ENCODE data around the gene SLC25A22. TPM values are rescaled to one million over a fixed set of nuclear protein-coding genes. Genes with fewer than 3 reads are reported as not detected.
A peak's percentile ranks its signal among the peaks of the same experiment; 100 is the strongest.

SLC25A22 gene
- total RNA-seq, 1 donor from 2014 or later, result 35.6 TPM

DNA sequence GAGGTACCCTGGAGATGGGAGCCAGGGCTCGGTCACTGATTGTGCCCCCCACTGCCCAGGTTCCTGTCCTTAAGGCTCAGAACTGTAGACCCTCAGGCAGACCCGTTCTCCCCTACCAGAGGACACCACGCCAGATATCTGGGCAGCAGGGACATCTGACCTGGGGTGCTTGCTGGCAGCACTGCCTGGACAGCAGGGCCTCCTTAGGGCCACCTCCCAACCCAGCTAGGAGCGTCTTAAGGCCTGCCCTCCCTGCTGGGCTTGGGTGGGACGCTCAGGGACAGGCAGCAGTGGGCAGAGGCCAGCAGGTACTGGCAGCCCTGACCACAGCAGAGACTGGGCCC lies 41.2 kb upstream of the SLC25A22 start:
- no peaks in the 10 kb centered on the region for H3K9me3 Mint-ChIP-seq
- peaks cover 12% of the 10 kb centered on the region for H3K4me1 Mint-ChIP-seq (ENCODE audit: unreplicated experiment)
- TF ChIP-seq, protein P1, sequence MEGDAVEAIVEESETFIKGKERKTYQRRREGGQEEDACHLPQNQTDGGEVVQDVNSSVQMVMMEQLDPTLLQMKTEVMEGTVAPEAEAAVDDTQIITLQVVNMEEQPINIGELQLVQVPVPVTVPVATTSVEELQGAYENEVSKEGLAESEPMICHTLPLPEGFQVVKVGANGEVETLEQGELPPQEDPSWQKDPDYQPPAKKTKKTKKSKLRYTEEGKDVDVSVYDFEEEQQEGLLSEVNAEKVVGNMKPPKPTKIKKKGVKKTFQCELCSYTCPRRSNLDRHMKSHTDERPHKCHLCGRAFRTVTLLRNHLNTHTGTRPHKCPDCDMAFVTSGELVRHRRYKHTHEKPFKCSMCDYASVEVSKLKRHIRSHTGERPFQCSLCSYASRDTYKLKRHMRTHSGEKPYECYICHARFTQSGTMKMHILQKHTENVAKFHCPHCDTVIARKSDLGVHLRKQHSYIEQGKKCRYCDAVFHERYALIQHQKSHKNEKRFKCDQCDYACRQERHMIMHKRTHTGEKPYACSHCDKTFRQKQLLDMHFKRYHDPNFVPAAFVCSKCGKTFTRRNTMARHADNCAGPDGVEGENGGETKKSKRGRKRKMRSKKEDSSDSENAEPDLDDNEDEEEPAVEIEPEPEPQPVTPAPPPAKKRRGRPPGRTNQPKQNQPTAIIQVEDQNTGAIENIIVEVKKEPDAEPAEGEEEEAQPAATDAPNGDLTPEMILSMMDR (conservative IDR thresholded peaks at IDR 0.05), result no peak
- no peak for DNase-seq (ENCODE audit: extremely low spot score, unreplicated experiment)
- peak overlapping the region; percentile 75 for H3K27ac Mint-ChIP-seq
- no peaks in the 10 kb centered on the region for H3K36me3 Mint-ChIP-seq
- H3K4me3 Mint-ChIP-seq, result no peak overlapping the region
- no peaks in the 10 kb centered on the region for H3K27me3 Mint-ChIP-seq

DNA sequence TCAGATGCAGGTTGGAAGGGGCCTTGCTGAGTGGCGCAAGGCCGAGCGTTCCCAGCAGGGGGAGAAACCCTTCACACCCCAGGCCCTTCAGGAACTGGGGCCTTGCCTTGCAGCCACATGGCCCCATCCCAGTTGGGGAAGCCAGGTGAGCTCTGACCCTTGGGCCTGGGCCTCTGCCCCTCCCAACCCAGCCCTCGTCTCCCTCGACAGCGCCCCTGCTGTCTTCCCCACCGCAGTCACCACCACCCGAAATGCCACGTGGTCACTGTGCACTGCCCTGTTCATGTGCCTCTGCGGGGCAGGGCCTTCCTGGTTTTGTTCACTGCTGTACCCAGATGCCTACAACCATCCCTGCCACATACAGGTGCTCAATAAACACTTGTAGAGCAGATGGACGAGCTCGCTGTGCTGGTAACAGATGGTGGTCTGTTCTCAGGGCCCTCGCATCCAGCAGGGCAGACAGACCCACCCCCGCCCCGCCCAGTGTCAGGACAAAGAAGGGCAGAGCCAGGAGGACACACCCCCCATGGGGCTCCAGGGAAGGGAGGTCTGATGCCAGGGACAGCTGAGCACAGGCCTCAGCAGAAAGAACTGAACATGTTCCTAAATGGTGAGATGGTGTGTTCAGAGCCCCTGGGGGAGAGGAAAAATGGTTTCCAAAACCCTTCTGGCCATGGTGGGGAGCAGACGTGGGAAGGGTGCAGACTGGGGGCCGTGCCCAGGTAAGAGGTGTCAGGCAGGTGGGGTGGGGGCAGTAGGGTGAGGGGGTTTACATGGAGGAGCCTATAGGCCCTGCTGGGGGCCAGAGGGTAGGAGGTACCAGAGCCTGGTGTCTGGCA lies 40.6 kb upstream of the SLC25A22 start:
- Mint-ChIP-seq H3K27me3 (no peaks in the 10 kb centered on the region), H3K4me3 (no peak overlapping the region)
- no peak for DNase-seq (ENCODE audit: extremely low spot score, unreplicated experiment)

DNA sequence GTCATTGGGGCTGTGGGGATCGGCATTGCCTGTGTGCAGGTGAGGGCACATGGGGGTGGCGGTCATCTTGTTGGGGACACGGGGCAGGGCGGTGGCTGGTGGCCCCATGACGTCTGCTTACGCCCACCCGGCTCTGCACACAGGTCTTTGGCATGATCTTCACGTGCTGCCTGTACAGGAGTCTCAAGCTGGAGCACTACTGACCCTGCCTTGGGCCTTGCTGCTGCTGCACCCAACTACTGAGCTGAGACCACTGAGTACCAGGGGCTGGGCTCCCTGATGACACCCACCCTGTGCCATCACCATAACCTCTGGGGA lies 39.9 kb upstream of the SLC25A22 start:
- no peaks in the 10 kb centered on the region for H3K27me3 Mint-ChIP-seq
- peaks cover 12% of the 10 kb centered on the region for H3K4me1 Mint-ChIP-seq (ENCODE audit: unreplicated experiment)
- no peak for DNase-seq (ENCODE audit: extremely low spot score, unreplicated experiment)
- no peaks in the 10 kb centered on the region for H3K9me3 Mint-ChIP-seq
- TF ChIP-seq, protein P1 (conservative IDR thresholded peaks at IDR 0.05), result no peak
- H3K4me3 Mint-ChIP-seq, result no peak overlapping the region
- H3K27ac Mint-ChIP-seq, result no peak overlapping the region
- H3K36me3 Mint-ChIP-seq, result no peaks in the 10 kb centered on the region

More for the DNA sequence above, 40.6 kb upstream of the SLC25A22 start:
- TF ChIP-seq, protein P1 (conservative IDR thresholded peaks at IDR 0.05), result peak; percentile 55
- H3K27ac Mint-ChIP-seq, result no peak overlapping the region
- no peaks in the 10 kb centered on the region for H3K36me3 Mint-ChIP-seq
- no peaks in the 10 kb centered on the region for H3K9me3 Mint-ChIP-seq
- peaks cover 12% of the 10 kb centered on the region for H3K4me1 Mint-ChIP-seq (ENCODE audit: unreplicated experiment)

DNA sequence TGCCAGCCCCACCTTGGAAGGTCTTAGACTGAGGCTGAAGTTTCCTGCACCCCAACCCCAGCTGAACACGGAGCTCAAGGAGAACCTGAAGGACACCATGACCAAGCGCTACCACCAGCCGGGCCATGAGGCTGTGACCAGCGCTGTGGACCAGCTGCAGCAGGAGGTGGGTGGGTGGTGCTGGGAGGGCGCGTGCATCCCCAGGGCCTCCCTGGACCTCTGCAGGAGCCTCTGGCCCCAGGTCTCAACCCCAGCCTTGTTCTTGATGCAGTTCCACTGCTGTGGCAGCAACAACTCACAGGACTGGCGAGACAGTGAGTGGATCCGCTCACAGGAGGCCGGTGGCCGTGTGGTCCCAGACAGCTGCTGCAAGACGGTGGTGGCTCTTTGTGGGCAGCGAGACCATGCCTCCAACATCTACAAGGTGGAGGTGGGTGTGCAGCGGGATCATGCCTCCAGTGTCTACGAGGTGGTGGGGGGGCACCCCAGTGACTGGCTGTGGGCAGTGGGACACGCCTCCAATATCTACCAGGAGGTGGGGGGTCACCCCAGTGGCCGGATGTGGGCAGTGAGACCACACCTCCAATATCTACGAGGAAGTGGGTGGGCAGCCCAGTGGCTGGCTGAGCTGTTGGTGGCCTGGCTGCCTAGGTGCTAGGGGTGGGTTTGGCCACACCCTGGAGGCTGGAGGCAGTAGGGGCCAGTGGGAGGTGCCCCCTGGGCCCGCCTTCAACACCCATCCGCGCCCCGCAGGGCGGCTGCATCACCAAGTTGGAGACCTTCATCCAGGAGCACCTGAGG lies 39.3 kb upstream of the SLC25A22 start:
- TF ChIP-seq, protein P1 (conservative IDR thresholded peaks at IDR 0.05), result no peak
- Mint-ChIP-seq H3K4me1 (ENCODE audit: unreplicated experiment) (peaks cover 12% of the 10 kb centered on the region), H3K4me3 (no peak overlapping the region), H3K9me3 (no peaks in the 10 kb centered on the region), H3K27me3 (peaks cover under 1% of the 10 kb centered on the region), H3K27ac (no peak overlapping the region), H3K36me3 (no peaks in the 10 kb centered on the region)
- DNase-seq (ENCODE audit: extremely low spot score, unreplicated experiment), result no peak

DNA sequence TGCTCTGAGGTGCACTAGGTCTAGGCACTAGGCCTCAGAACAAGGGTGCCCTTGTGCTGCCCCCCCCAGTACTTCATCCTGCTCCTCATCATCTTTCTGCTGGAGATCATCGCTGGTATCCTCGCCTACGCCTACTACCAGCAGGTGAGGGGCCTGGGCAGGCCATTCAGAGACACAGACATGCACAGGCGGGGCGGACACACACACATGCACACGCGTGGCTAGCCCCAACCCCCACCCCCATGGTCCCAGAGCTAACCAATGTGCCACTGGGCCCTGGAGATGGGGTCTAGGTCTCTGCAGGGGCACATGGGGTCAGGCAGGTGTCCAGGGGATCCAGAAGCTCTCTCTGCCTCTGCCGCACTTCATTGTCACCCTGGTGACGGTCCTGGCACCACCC lies 38.6 kb upstream of the SLC25A22 start:
- TF ChIP-seq, protein P1 (conservative IDR thresholded peaks at IDR 0.05), result no peak
- DNase-seq (ENCODE audit: extremely low spot score, unreplicated experiment), result no peak
- Mint-ChIP-seq H3K4me3 (no peak overlapping the region), H3K27me3 (peaks cover 6% of the 10 kb centered on the region), H3K36me3 (no peaks in the 10 kb centered on the region), H3K27ac (no peak overlapping the region), H3K9me3 (no peaks in the 10 kb centered on the region), H3K4me1 (ENCODE audit: unreplicated experiment) (peaks cover 12% of the 10 kb centered on the region)

Measured in type B pancreatic cell (in vitro differentiated cells).